OCI-LY3 (cell line): ENCODE results near the gene HELLS.

Experiments
- H2AFZ ChIP-seq: fragments of 200-600, 300-600 bp; shearing (Covaris generic); 2 replicates; pipeline ENCODE4 v1.6.0; 2014; ENCODE audit warnings: antibody characterized with exemption, low read depth, low read length
- H3K27ac ChIP-seq: fragments of 200-600, 300-600 bp; sonication (generic); 2 replicates; pipeline ENCODE4 v1.5.1; 2014; ENCODE audit warnings: mild to moderate bottlenecking, low read length, moderate library complexity, mixed read lengths
- H3K27me3 ChIP-seq: fragments of 200-600, 300-600 bp; sonication (generic); 2 replicates; pipeline ENCODE4 v1.6.1; 2014; ENCODE audit warnings: low read depth, low read length, mixed read lengths
- H3K36me3 ChIP-seq: fragments of 200-600, 300-600 bp; sonication (generic); replicated peaks from 2 replicates; pipeline ENCODE3; 2014; ENCODE audit warnings: low read depth, low read length, mixed read lengths
- H3K4me1 ChIP-seq: fragments of 300-600, 200-600 bp; sonication (generic); 2 replicates; pipeline ENCODE4 v1.6.1; 2014; ENCODE audit warnings: low read length, mixed read lengths
- H3K4me2 ChIP-seq: fragments of 200-600, 300-600 bp; sonication (generic); 2 replicates; pipeline ENCODE4 v1.6.1; 2014; ENCODE audit warnings: low read length, mixed read lengths
- H3K4me3 ChIP-seq: fragments of 300-600, 200-600 bp; sonication (generic); 2 replicates; pipeline ENCODE4 v1.5.1; 2014; ENCODE audit warnings: antibody characterized with exemption, mild to moderate bottlenecking, low read length, moderate library complexity
- H3K79me2 ChIP-seq: fragments of 300-600, 200-600 bp; shearing (Covaris generic); 2 replicates; pipeline ENCODE4 v1.6.1; 2014; ENCODE audit warnings: mild to moderate bottlenecking, low read length, mixed read lengths
- H3K9ac ChIP-seq: fragments of 300-600, 200-600 bp; shearing (Covaris generic); 2 replicates; pipeline ENCODE4 v1.6.0; 2014; ENCODE audit warnings: mild to moderate bottlenecking, low read length, moderate library complexity
- H3K9me3 ChIP-seq: fragments of 200-600, 300-600 bp; shearing (Covaris generic); 2 replicates; pipeline ENCODE4 v1.6.1; 2014; ENCODE audit warnings: low read length, mixed read lengths; ENCODE audit not compliant: insufficient read depth
- H4K20me1 ChIP-seq: fragments of 200-600, 300-600 bp; sonication (generic); 2 replicates; pipeline ENCODE4 v1.6.1; 2016; ENCODE audit warnings: low read length, mixed read lengths; ENCODE audit not compliant: insufficient read depth
- EZH2phosphoT487 ChIP-seq: fragments of 200-600 bp; shearing (Covaris generic); IDR thresholded peaks from 2 replicates; pipeline ENCODE4 v1.6.1; 2018; ENCODE audit warnings: antibody characterized with exemption, mixed run types, low read depth
- TF ChIP-seq, protein P1 (sequence below): fragments of 200-600, 300-600 bp; sonication (generic); IDR thresholded peaks from 2 replicates; pipeline ENCODE4 v1.5.1; 2014; ENCODE audit warnings: antibody characterized with exemption, low read length, low read depth

HELLS gene

DNA sequence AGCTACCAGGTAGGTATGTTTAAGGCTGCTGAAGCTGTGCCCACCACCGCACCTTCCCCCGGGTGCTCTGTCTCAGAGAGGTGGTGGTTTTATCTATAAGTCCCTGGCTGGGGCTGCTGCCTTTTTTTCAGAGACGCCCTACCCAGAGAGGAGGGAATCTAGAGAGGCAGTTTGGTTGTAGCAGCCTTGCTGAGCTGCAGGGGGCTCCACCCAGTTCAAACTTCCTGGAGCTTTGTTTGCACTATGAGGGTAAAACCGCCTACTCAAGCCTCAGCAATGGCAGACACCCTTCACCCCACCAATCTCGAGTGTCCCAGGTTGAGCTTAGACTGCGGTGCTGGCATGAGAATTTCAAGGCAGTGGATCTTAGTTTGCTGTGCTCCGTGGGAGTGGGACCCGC lies 94.3 kb downstream of the HELLS start:
- H3K4me1 ChIP-seq, result peaks cover 8% of the 10 kb centered on the region
- H3K36me3 ChIP-seq, result no peaks in the 10 kb centered on the region
- TF ChIP-seq, protein P1, sequence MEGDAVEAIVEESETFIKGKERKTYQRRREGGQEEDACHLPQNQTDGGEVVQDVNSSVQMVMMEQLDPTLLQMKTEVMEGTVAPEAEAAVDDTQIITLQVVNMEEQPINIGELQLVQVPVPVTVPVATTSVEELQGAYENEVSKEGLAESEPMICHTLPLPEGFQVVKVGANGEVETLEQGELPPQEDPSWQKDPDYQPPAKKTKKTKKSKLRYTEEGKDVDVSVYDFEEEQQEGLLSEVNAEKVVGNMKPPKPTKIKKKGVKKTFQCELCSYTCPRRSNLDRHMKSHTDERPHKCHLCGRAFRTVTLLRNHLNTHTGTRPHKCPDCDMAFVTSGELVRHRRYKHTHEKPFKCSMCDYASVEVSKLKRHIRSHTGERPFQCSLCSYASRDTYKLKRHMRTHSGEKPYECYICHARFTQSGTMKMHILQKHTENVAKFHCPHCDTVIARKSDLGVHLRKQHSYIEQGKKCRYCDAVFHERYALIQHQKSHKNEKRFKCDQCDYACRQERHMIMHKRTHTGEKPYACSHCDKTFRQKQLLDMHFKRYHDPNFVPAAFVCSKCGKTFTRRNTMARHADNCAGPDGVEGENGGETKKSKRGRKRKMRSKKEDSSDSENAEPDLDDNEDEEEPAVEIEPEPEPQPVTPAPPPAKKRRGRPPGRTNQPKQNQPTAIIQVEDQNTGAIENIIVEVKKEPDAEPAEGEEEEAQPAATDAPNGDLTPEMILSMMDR, result no peak
- TF ChIP-seq EZH2phosphoT487, result no peak
- H3K4me3 ChIP-seq, result no peak overlapping the region
- H2AFZ ChIP-seq, result no peak overlapping the region
- H3K9ac ChIP-seq, result no peak overlapping the region
- H3K27me3 ChIP-seq, result no peaks in the 10 kb centered on the region
- H4K20me1 ChIP-seq, result no peaks in the 10 kb centered on the region
- no peaks in the 10 kb centered on the region for H3K9me3 ChIP-seq
- no peak overlapping the region for H3K4me2 ChIP-seq
- no peaks in the 10 kb centered on the region for H3K79me2 ChIP-seq
- H3K27ac ChIP-seq, result no peak overlapping the region

DNA sequence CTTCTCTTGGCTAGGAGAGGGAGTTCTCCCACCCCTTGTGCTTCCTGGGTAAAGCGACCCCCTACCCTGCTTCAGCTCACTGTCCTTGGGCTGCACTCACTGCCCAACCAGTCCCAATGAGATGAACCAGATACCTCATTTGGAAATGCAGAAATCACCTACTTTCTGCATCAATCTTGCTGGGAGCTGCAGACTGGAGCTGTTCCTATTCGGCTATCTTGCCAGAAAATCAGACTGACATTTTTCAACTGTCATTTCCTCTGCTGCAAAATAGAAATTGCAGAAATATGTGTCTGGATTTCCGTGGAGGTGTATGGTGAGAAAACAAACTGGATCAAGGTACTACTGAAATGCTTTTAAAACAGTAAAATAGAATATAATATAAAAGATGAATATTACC lies 95.0 kb downstream of the HELLS start:
- Histone ChIP-seq H3K27ac (no peak overlapping the region), H3K4me3 (no peak overlapping the region), H3K9me3 (no peaks in the 10 kb centered on the region), H3K9ac (no peak overlapping the region), H2AFZ (no peak overlapping the region), H3K36me3 (no peaks in the 10 kb centered on the region), H3K79me2 (no peaks in the 10 kb centered on the region), H4K20me1 (no peaks in the 10 kb centered on the region), H3K4me1 (peaks cover 13% of the 10 kb centered on the region), H3K27me3 (no peaks in the 10 kb centered on the region), H3K4me2 (no peak overlapping the region)
- TF ChIP-seq EZH2phosphoT487, result no peak
- TF ChIP-seq, protein P1, result no peak

DNA sequence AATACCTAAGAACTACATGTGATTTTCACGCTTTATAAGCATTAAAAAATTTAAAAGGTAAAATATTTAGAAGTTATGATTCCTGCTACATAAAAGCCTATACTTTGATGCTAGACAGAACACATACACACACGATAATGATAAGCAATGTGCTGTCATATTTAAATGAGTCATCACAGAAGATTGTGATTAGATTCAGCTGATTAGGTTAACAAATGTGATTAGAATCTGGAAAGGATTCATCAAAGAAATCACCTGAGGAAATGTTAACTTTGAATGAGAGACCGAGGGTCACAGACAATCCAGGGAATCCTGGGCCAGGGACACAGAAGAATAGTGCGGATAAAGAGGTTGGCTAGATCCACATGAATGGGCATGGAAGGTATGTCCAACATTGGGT lies 95.9 kb downstream of the HELLS start:
- no peaks in the 10 kb centered on the region for H3K9me3 ChIP-seq
- no peak overlapping the region for H3K27ac ChIP-seq
- H2AFZ ChIP-seq, result no peak overlapping the region
- H3K36me3 ChIP-seq, result no peaks in the 10 kb centered on the region
- TF ChIP-seq EZH2phosphoT487, result no peak
- TF ChIP-seq, protein P1, result no peak
- no peak overlapping the region for H3K9ac ChIP-seq
- H3K4me2 ChIP-seq, result no peak overlapping the region
- H3K79me2 ChIP-seq, result no peaks in the 10 kb centered on the region
- H3K4me1 ChIP-seq, result peaks cover 17% of the 10 kb centered on the region
- no peaks in the 10 kb centered on the region for H3K27me3 ChIP-seq
- no peaks in the 10 kb centered on the region for H4K20me1 ChIP-seq
- H3K4me3 ChIP-seq, result no peak overlapping the region

DNA sequence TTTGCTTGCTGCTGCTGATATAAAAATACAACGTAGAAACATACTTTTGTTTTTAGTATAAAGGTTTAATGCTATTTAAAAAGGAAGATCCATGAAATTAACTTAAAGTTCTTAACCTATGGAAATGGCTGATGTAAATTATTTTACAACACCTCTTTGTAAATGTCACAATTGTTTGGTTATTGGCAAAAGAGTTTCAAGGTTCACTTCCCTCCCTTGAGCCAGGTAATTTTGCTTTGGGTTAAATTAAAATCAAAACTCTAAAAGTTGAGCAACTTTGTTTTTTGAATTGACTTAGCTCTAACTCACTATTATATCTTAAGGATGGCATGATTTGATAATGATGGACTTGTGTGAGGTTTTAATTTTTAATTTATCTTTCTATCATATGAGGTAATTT lies 98.8 kb downstream of the HELLS start:
- no peaks in the 10 kb centered on the region for H3K27me3 ChIP-seq

More for the DNA sequence above, 98.8 kb downstream of the HELLS start:
- Histone ChIP-seq H4K20me1 (no peaks in the 10 kb centered on the region), H2AFZ (no peak overlapping the region), H3K27ac (no peak overlapping the region), H3K36me3 (no peaks in the 10 kb centered on the region), H3K4me2 (peak overlapping the region; percentile 57; the same call in 1 of the 2 replicates), H3K9ac (no peak overlapping the region), H3K4me3 (no peak overlapping the region), H3K9me3 (no peaks in the 10 kb centered on the region), H3K79me2 (no peaks in the 10 kb centered on the region), H3K4me1 (peaks cover 17% of the 10 kb centered on the region)
- TF ChIP-seq, protein P1, result no peak
- TF ChIP-seq EZH2phosphoT487, result no peak
